OCI-LY7 (cell line): ENCODE measurements around the gene PACSIN2. TPM values are rescaled to one million over a fixed set of nuclear protein-coding genes. Genes with fewer than 3 reads are reported as not detected.
"Not testable (repeated sequence)": the region's sequence is repeated elsewhere in the genome, so short reads cannot be mapped to it uniquely, and the experiment has no call there.

Experiments used
- BruUV-seq: library from RNA; stranded (reverse); fragments of 400-500 nt; replicated peaks from 2 replicates; lab custom pipeline; 2021; lab: Mats Ljungman, UMichigan
- CTCF ChIA-PET: fragments of 300-600 bp; sonication (Branson Sonifier 250); formaldehyde crosslinking; loops from one replicate; lab custom pipeline; 2022; ENCODE audit warnings: antibody characterized with exemption; ENCODE audit not compliant: unreplicated experiment; lab: Charles Lee
- POLR2A ChIA-PET: fragments of 300-600 bp; sonication (Branson Sonifier 250); formaldehyde crosslinking; loops from one replicate; lab custom pipeline; 2022; ENCODE audit warnings: antibody characterized with exemption; lab: Charles Lee
- DNase-seq: peaks from one replicate; pipeline ENCODE4 v3.0.0-alpha.2; 2015; ENCODE audit warnings: low spot score
- H2AFZ ChIP-seq: fragments of 200-600 bp; sonication (generic), shearing (Covaris generic); 2 replicates; pipeline ENCODE4 v1.6.1; 2014; ENCODE audit warnings: mild to moderate bottlenecking, antibody characterized with exemption, low read length, moderate library complexity
- H3K27ac ChIP-seq: fragments of 200-600 bp; sonication (generic); 2 replicates; pipeline ENCODE4 v1.5.1; 2014; ENCODE audit warnings: mixed run types, low read depth, mild to moderate bottlenecking, moderate library complexity, low read length, inconsistent platforms; ENCODE audit not compliant: poor library complexity, severe bottlenecking
- H3K36me3 ChIP-seq: fragments of 200-600 bp; sonication (generic); 2 replicates; pipeline ENCODE4 v1.6.1; 2014; ENCODE audit warnings: mild to moderate bottlenecking, antibody characterized with exemption, low read length, moderate library complexity, mixed read lengths; ENCODE audit not compliant: insufficient read depth
- H3K4me1 ChIP-seq: fragments of 200-600 bp; sonication (generic); 2 replicates; pipeline ENCODE4 v1.5.1; 2014; ENCODE audit warnings: mild to moderate bottlenecking, low read length; ENCODE audit not compliant: insufficient read depth, poor library complexity, severe bottlenecking
- H3K4me2 ChIP-seq: fragments of 200-600 bp; sonication (generic); 2 replicates; pipeline ENCODE4 v1.6.1; 2014; ENCODE audit warnings: mild to moderate bottlenecking, low read length
- H3K4me3 ChIP-seq: fragments of 200-600 bp; sonication (generic); 2 replicates; pipeline ENCODE4 v1.5.1; 2014; ENCODE audit warnings: mild to moderate bottlenecking, low read depth, low read length; ENCODE audit not compliant: poor library complexity, severe bottlenecking
- H3K79me2 ChIP-seq: fragments of 200-600 bp; sonication (generic); 2 replicates; pipeline ENCODE4 v1.6.1; 2016; ENCODE audit warnings: low read depth, mild to moderate bottlenecking, low read length, moderate library complexity, mixed read lengths; ENCODE audit not compliant: insufficient read depth
- H3K9me2 ChIP-seq: fragments of 200-600 bp; sonication (generic); 2 replicates; pipeline ENCODE4 v1.6.1; 2016; ENCODE audit warnings: mild to moderate bottlenecking, low read length, mixed read lengths; ENCODE audit not compliant: insufficient read depth
- H3K9me3 ChIP-seq: fragments of 200-600 bp; sonication (generic); 2 replicates; pipeline ENCODE4 v1.6.1; 2014; ENCODE audit warnings: mild to moderate bottlenecking, mixed run types, low read length, mixed read lengths
- H4K20me1 ChIP-seq: fragments of 200-600 bp; sonication (generic); 2 replicates; pipeline ENCODE4 v1.6.1; 2014; ENCODE audit warnings: mild to moderate bottlenecking, antibody characterized with exemption, low read length, moderate library complexity, mixed read lengths; ENCODE audit not compliant: insufficient read depth
- EZH2phosphoT487 ChIP-seq: fragments of 200-600 bp; sonication (generic); IDR thresholded peaks from 2 replicates; pipeline ENCODE4 v1.6.1; 2018; ENCODE audit warnings: low read depth, borderline replicate concordance, mild to moderate bottlenecking, mixed run types, antibody characterized with exemption, low read length, moderate library complexity, mixed read lengths
- intact Hi-C: fragments of 100-400 bp; cut with micrococcal nuclease; formaldehyde crosslinking; loops from one replicate; pipeline ENCODE4 v1.10.0; 2022; ENCODE audit not compliant: unreplicated experiment
- total RNA-seq, 2 experiments: library from RNA; depleted of rRNA in 1 of 2; stranded (reverse); fragments of >200 nt in 1 of 2; shearing (Covaris generic) in 1 of 2; gene quantifications; 2 replicates each; pipeline ENCODE4 v1.2.3, GENCODE V29; 2014 to 2022
- TF ChIP-seq, protein P1 (sequence below): fragments of 200-600 bp; sonication (generic); conservative IDR thresholded peaks from 2 replicates; pipeline ENCODE4 v1.5.1; 2014; ENCODE audit warnings: mild to moderate bottlenecking, antibody characterized with exemption, low read length, moderate library complexity, mixed read lengths

PACSIN2 gene
- total RNA-seq, 2 experiments from 2014 or later: 25.4 to 41.7 TPM

DNA sequence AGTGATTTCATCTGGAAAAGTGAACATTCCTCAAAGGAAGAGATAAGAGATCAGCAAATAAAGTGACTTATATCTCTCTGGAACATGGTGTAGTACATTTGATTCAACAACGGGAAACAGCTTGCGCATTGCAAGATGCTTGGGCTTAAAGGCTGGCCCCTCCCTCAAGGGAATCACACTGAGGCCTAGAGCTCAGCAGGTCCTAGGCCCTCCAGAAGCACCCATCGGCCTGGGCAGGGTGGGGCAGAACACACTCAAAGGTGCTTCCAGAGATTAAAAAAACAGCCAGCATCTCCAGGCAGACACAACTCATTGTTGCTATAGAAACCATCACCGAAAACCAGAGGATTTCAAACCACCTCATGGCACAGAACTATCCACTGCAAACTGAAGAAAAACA is 88.8 kb downstream of the PACSIN2 start:
- peaks cover 2% of the 10 kb centered on the region; the same call in 1 of the 2 replicates for H4K20me1 ChIP-seq
- H3K9me2 ChIP-seq: no peaks in the 10 kb centered on the region
- no peak overlapping the region for H3K4me3 ChIP-seq
- BruUV-seq: no TSS peak
- intact Hi-C loops: no loop called here
- TF ChIP-seq EZH2phosphoT487: no peak
- TF ChIP-seq, protein P1, sequence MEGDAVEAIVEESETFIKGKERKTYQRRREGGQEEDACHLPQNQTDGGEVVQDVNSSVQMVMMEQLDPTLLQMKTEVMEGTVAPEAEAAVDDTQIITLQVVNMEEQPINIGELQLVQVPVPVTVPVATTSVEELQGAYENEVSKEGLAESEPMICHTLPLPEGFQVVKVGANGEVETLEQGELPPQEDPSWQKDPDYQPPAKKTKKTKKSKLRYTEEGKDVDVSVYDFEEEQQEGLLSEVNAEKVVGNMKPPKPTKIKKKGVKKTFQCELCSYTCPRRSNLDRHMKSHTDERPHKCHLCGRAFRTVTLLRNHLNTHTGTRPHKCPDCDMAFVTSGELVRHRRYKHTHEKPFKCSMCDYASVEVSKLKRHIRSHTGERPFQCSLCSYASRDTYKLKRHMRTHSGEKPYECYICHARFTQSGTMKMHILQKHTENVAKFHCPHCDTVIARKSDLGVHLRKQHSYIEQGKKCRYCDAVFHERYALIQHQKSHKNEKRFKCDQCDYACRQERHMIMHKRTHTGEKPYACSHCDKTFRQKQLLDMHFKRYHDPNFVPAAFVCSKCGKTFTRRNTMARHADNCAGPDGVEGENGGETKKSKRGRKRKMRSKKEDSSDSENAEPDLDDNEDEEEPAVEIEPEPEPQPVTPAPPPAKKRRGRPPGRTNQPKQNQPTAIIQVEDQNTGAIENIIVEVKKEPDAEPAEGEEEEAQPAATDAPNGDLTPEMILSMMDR: no peak
- H3K27ac ChIP-seq: no peak overlapping the region
- 0 out of 2 replicates have a peak, but pooled peaks cover 3% of the 10 kb centered on the region for H3K79me2 ChIP-seq
- DNase-seq: no peak
- no peaks in the 10 kb centered on the region for H3K36me3 ChIP-seq
- CTCF ChIA-PET: no interaction called here
- POLR2A ChIA-PET: interaction anchor here (0.5 to 0.9 kb wide), 3 partner anchors 9 to 629 kb away, joined by 3 read pairs; no protein-coding TSS in a partner anchor
- peaks cover 5% of the 10 kb centered on the region for H3K4me1 ChIP-seq
- H3K4me2 ChIP-seq: no peak overlapping the region
- H3K9me3 ChIP-seq: no peaks in the 10 kb centered on the region
- H2AFZ ChIP-seq: no peak overlapping the region

DNA sequence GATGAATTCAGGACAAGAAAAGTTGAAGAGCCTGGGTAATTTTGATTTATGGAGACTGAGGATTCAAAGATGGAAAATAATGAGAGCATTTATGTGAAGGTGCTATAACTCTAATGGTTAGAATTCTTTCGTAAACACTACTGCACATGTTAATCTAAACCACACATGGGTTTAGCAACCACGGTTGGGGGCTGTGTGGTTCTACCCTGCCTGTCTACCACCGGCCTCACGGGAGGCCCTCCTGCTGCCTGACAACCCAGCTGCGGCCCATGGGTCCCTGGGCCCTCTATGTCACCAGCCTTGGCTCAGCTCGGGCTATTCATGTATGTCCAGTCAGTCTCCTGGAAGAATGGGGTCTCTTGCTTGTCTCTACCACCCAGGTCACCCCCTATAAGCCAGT is 89.4 kb downstream of the PACSIN2 start:
- Histone ChIP-seq H3K9me3 (no peaks in the 10 kb centered on the region), H3K4me1 (no peaks in the 10 kb centered on the region), H4K20me1 (no peaks in the 10 kb centered on the region), H3K9me2 (no peaks in the 10 kb centered on the region), H3K27ac (no peak overlapping the region), H2AFZ (no peak overlapping the region), H3K36me3 (no peaks in the 10 kb centered on the region), H3K4me2 (no peak overlapping the region), H3K4me3 (no peak overlapping the region), H3K79me2 (0 out of 2 replicates have a peak, but pooled peaks cover 3% of the 10 kb centered on the region)
- ChIA-PET CTCF (interaction anchor here (0.8 kb wide), 1 partner anchor 89 kb away, joined by 3 read pairs; no protein-coding TSS in a partner anchor), POLR2A (interaction anchor here (0.6 to 0.9 kb wide), 2 partner anchors 9 to 31 kb away, joined by 3 read pairs; no protein-coding TSS in a partner anchor)
- TF ChIP-seq EZH2phosphoT487: no peak
- TF ChIP-seq, protein P1: no peak
- intact Hi-C loops: no loop called here
- DNase-seq: no peak
- no TSS peak for BruUV-seq

DNA sequence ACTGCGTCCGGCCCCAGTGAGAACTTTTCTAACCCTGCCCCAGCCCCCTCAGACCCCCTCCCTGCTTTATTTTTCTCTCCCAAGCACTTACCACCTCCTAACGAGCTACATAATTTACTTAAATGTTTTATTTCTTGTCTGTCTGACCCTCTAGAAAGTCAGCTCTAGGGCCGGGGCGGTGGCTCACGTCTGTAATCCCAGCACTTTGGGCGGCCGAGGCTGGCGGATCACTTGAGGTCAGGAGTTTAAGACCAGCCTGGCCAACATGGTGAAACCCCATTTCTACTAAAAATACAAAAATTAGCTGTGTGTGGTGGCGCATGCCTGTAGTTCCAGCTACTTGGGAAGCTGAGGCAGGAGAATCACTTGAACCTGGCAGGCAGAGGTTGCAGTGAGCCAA is 89.9 kb downstream of the PACSIN2 start:
- H3K9me3 ChIP-seq, H3K9me2 ChIP-seq, intact Hi-C loops, H4K20me1 ChIP-seq, BruUV-seq, H3K4me1 ChIP-seq, H3K27ac ChIP-seq, H2AFZ ChIP-seq, H3K36me3 ChIP-seq, H3K4me3 ChIP-seq, DNase-seq, H3K4me2 ChIP-seq, H3K79me2 ChIP-seq: not testable (repeated sequence)
- ChIA-PET POLR2A (interaction anchor here (0.6 to 0.7 kb wide), 3 partner anchors 10 to 1098 kb away, joined by 3 to 5 read pairs (median 4); no protein-coding TSS in a partner anchor), CTCF (interaction anchor here (0.8 kb wide), 1 partner anchor 89 kb away, joined by 3 read pairs; no protein-coding TSS in a partner anchor)
